BE2C (cell line): Measurements from ENCODE around the gene RPE65.

Experiments used
- DNase-seq: peaks from one replicate; pipeline ENCODE4 v3.0.0-alpha.2; 2020
- H3K27me3 ChIP-seq: fragments of 250-450 bp; sonication (Bioruptor Pico); 2 replicates; pipeline ENCODE4 v1.5.1; 2020; ENCODE audit warnings: mild to moderate bottlenecking
- H3K36me3 ChIP-seq: fragments of 250-450 bp; sonication (Bioruptor Pico); 2 replicates; pipeline ENCODE4 v1.5.1; 2020; ENCODE audit warnings: mild to moderate bottlenecking
- H3K4me1 ChIP-seq: fragments of 250-450 bp; sonication (Bioruptor Pico); 2 replicates; pipeline ENCODE4 v1.5.1; 2020
- H3K4me3 ChIP-seq: 2 replicates; pipeline ENCODE4 v1.5.1; 2011; ENCODE audit warnings: low read depth, low read length
- H3K9me3 ChIP-seq: fragments of 250-450 bp; sonication (Bioruptor Pico); 2 replicates; pipeline ENCODE4 v1.5.1; 2020
- CTCF ChIP-seq: IDR thresholded peaks from 2 replicates; pipeline ENCODE4 v1.5.1; 2012; ENCODE audit warnings: mild to moderate bottlenecking, low read depth, low read length

RPE65 gene

GRCh38 chr1:68456202-68456601, 6.4 kb upstream of the RPE65 start:
- Histone ChIP-seq H3K27me3 (no peaks in the 10 kb centered on the region), H3K4me3 (no peak overlapping the region), H3K36me3 (no peaks in the 10 kb centered on the region), H3K4me1 (no peaks in the 10 kb centered on the region), H3K9me3 (no peaks in the 10 kb centered on the region)
- TF ChIP-seq CTCF = no peak
- no peak for DNase-seq

- H3K27me3 ChIP-seq = no peaks in the 10 kb centered on the region
- H3K36me3 ChIP-seq = no peaks in the 10 kb centered on the region
- no peaks in the 10 kb centered on the region for H3K9me3 ChIP-seq
- no peaks in the 10 kb centered on the region for H3K4me1 ChIP-seq
- H3K4me3 ChIP-seq = no peak overlapping the region
- DNase-seq = no peak
- no peak; the same call in 1 of the 2 replicates for TF ChIP-seq CTCF
Observed at GRCh38 chr1:68454534-68454933, 4.8 kb upstream of the RPE65 start.

GRCh38 chr1:68453060-68453670, 3.4 kb upstream of the RPE65 start:
- Histone ChIP-seq H3K4me3 (no peak overlapping the region), H3K36me3 (no peaks in the 10 kb centered on the region), H3K27me3 (no peaks in the 10 kb centered on the region), H3K9me3 (no peaks in the 10 kb centered on the region), H3K4me1 (no peaks in the 10 kb centered on the region)
- DNase-seq = no peak
- TF ChIP-seq CTCF = no peak

GRCh38 chr1:68448365-68448764, 1.4 kb downstream of the RPE65 start:
- DNase-seq = no peak

GRCh38 chr1:68445709-68446108, 4.0 kb downstream of the RPE65 start:
- Histone ChIP-seq H3K9me3 (no peaks in the 10 kb centered on the region), H3K27me3 (no peaks in the 10 kb centered on the region), H3K4me3 (no peak overlapping the region), H3K4me1 (no peaks in the 10 kb centered on the region), H3K36me3 (no peaks in the 10 kb centered on the region)
- DNase-seq = no peak
- TF ChIP-seq CTCF = no peak

More at GRCh38 chr1:68448365-68448764, 1.4 kb downstream of the RPE65 start:
- TF ChIP-seq CTCF = no peak
- H3K36me3 ChIP-seq = no peaks in the 10 kb centered on the region
- no peaks in the 10 kb centered on the region for H3K9me3 ChIP-seq
- no peak overlapping the region for H3K4me3 ChIP-seq
- H3K4me1 ChIP-seq = no peaks in the 10 kb centered on the region
- H3K27me3 ChIP-seq = no peaks in the 10 kb centered on the region

GRCh38 chr1:68442822-68443556, 6.8 kb downstream of the RPE65 start:
- Histone ChIP-seq H3K27me3 (no peaks in the 10 kb centered on the region), H3K36me3 (no peaks in the 10 kb centered on the region), H3K4me3 (no peak overlapping the region), H3K9me3 (no peaks in the 10 kb centered on the region), H3K4me1 (no peaks in the 10 kb centered on the region)
- peak; percentile 54 for TF ChIP-seq CTCF
- DNase-seq = peak; percentile 18
